HEK293T (cell line): ENCODE results near the gene HDAC9.

Experiments used
- CTBP1 ChIP-seq: fragments of 450-650 bp; IDR thresholded peaks from 2 replicates; pipeline ENCODE4 v1.6.1; 2016; ENCODE audit warnings: borderline replicate concordance
- FOXA1 ChIP-seq: fragments of 450-650 bp; IDR thresholded peaks from 2 replicates; pipeline ENCODE4 v1.6.1; 2016; ENCODE audit warnings: mild to moderate bottlenecking
- LEF1 ChIP-seq: fragments of 450-650 bp; IDR thresholded peaks from 2 replicates; pipeline ENCODE4 v1.6.1; 2017; ENCODE audit warnings: mild to moderate bottlenecking, borderline replicate concordance
- SUZ12 ChIP-seq: fragments of 450-650 bp; IDR thresholded peaks from 2 replicates; pipeline ENCODE4 v1.6.1; 2016; ENCODE audit warnings: mild to moderate bottlenecking
- TF ChIP-seq, protein P1 (sequence below): fragments of 450-650 bp; IDR thresholded peaks from 2 replicates; pipeline ENCODE4 v1.6.1; 2016

DNA sequence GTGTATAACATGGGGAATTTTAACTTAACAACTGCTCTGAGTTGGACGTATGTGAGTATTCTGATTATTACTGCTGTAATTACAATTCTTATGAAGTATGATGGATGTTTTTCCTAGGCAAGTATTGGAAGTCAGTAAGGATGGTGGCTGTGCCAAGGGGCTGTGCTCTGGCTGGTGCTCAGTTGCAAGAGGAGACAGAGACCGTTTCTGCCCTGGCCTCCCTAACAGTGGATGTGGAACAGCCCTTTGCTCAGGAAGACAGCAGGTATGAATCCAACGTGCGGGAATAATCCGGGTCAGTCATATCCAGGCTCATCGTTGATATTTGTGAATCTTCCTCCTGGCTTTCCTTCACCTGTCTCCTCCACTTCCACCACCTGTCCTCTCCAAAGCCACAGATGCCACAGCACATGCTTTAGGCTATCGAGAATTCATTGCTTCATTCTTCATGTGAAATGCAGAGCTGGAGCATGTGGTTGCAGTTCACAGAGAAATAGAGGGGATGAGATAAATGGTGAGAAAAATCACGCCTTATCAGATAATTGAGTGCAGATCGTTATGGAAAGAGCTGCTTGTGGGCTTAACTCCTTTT lies 480.2 kb downstream of the HDAC9 start:
- TF ChIP-seq FOXA1 (no peak), SUZ12 (no peak), CTBP1 (no peak), LEF1 (no peak)
- TF ChIP-seq, protein P1, sequence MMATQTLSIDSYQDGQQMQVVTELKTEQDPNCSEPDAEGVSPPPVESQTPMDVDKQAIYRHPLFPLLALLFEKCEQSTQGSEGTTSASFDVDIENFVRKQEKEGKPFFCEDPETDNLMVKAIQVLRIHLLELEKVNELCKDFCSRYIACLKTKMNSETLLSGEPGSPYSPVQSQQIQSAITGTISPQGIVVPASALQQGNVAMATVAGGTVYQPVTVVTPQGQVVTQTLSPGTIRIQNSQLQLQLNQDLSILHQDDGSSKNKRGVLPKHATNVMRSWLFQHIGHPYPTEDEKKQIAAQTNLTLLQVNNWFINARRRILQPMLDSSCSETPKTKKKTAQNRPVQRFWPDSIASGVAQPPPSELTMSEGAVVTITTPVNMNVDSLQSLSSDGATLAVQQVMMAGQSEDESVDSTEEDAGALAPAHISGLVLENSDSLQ: no peak
